Liver (tissue), 3 donors: ENCODE results near the gene TCF12.

Experiments
- CTCF ChIP-seq: fragments of 150-350 bp; IDR thresholded peaks from 2 replicates; pipeline ENCODE4 v1.5.1; 2017; ENCODE audit warnings: improper control_type of control experiment, low read depth, low read length; ENCODE audit not compliant: missing input control
- GABPA ChIP-seq, 2 donors: IDR thresholded peaks in 1 of 2; conservative IDR thresholded peaks in 1 of 2; 2 replicates each; pipeline ENCODE4 v1.6.1; 2016; ENCODE audit warnings: antibody characterized with exemption in 2 of 2, mild to moderate bottlenecking in 1 of 2, moderate library complexity in 1 of 2
- MAX ChIP-seq: IDR thresholded peaks from 2 replicates; pipeline ENCODE4 v1.6.1; 2016; ENCODE audit warnings: antibody characterized with exemption
- YY1 ChIP-seq: IDR thresholded peaks from 2 replicates; pipeline ENCODE4 v1.6.1; 2016; ENCODE audit warnings: antibody characterized with exemption, mild to moderate bottlenecking
- donor health status: healthy.
- donor health status: healthy.

DNA sequence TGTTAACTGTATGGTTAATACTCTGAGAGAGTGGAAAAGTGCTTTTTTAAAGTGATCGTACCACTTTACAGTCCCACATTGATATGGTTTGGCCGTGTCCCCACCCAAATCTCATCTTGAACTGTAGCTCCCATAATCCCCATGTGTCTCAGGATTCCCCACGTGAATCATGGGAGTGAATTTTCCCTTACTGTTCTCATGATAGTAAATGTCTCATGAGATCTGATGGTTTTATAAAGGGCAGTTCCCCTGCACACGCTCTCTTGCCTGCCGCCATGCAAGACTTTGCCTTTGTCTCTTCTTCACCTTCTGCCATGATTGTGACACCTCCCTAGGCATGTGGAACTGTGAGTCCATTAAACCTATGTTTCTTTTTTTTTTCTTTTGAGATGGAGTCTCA is 109.2 kb downstream of the TCF12 start:
- TF ChIP-seq CTCF (no peak), GABPA (IDR thresholded peaks at IDR 0.05 in 1 of 2, conservative IDR thresholded peaks at IDR 0.05 in 1 of 2) (no peak), YY1 (no peak), MAX (no peak)
